T-helper 9 cell (primary cell): ENCODE measurements around the gene IHH.

Experiments used
- DNase-seq: peaks from one replicate; pipeline ENCODE4 v3.0.0-alpha.2; 2020

Gene IHH

GRCh38 chr2:219018286-219018685 lies 42.4 kb downstream of the IHH start:
- DNase-seq, result no peak

- DNase-seq, result no peak
These were observed 43.4 kb downstream of the IHH start for GRCh38 chr2:219017201-219017931.

- no peak for DNase-seq
These were observed 44.0 kb downstream of the IHH start for GRCh38 chr2:219016721-219017120.

GRCh38 chr2:219010873-219011272 lies 49.8 kb downstream of the IHH start:
- no peak for DNase-seq

GRCh38 chr2:219010162-219010756 lies 50.5 kb downstream of the IHH start:
- no peak for DNase-seq

GRCh38 chr2:219009294-219009693 lies 51.4 kb downstream of the IHH start:
- no peak for DNase-seq
